HG02981 (cell line): Measurements from ENCODE around the gene MTF1.
"Not testable (repeated sequence)": the region's sequence is repeated elsewhere in the genome, so short reads cannot be mapped to it uniquely, and the experiment has no call there.

ENCODE experiments used
- ATAC-seq: cut with Tn5 transposase; IDR thresholded peaks from one replicate; pipeline ENCODE4 v1.9.1; 2021; ENCODE audit warnings: mild to moderate bottlenecking, moderate library complexity; ENCODE audit not compliant: unreplicated experiment

Gene MTF1

DNA sequence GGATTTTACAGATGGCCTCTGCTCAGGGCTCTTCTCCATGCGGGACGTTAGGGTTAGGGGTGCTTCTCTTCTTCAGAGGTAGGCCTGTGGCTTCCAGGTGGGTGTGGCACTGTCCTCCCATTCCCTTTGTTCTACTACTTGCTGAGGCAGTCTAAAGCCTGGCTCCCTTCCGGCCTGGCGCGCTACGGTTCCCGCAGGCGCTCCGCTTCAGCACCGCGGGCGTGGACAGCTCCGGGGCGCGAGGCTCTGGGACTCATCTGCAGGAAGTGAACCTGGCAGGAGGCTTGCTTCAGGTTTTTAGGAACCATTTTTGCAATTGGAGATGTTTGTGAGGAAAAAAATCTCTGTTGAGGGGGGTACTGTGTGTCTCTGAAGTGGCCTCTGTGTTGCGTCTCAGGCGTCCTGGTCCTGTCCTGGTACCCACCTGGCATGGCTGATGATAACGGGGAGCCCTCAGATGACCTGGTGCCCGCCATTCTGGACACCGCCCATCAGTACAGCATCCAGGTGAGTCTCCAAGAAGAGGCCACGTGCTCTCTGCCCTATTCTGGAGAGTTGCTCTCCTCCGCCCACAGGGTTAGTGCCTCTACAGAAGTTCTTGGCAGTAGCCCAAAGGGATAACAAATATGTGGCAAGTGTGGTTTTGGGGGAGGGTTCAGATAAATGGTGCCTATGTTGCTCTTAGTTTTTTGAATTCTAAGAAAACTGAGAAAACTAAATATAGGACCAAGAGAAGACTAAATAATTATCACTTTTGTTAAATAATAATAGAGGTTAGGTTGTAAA, 63.9 kb downstream of the MTF1 start:
- no peak for ATAC-seq

DNA sequence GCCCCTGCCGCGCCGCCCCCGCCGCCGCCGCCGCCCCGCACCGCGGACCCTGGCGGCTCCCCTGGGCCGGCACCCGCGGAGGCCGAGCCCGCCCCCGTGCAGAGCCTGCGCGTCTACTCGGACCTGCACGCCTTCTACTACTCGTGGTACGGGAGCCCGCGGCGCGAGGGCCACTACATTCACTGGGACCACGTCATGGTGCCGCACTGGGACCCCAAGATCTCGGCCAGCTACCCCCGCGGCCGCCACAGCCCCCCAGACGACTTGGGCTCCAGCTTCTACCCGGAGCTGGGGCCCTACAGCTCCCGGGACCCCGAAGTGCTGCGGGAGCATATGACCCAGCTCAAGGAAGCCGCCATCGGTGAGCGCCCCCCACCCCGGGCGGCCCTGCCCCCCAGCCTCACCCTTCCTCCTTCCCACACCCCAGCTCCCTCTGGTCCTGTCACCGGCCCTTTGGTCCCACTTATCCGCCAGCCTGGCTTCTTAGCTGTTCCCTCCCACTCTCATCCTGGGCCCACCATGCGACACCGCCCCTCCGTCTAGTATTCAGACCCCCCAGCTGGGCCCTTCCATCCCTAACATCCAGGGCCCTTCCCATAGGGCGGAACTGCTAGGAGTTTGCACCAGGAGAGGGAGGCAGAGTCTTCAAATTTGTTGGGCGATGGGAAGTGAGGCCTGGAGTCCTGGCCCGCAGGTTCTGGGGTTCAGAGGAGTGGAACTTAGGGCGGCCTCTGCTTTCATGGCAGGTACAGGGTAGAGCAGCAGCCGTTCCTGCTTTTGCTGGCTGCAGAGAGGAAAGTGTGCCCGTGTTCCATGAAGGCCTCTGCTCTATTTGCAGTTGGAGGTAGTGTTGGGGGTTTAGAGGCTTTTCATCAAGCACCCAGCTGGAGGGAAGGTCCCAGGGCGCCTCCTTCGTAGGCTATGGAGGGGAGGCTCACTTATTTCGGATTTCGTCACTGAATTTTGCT, 64.7 kb downstream of the MTF1 start:
- ATAC-seq = no peak

DNA sequence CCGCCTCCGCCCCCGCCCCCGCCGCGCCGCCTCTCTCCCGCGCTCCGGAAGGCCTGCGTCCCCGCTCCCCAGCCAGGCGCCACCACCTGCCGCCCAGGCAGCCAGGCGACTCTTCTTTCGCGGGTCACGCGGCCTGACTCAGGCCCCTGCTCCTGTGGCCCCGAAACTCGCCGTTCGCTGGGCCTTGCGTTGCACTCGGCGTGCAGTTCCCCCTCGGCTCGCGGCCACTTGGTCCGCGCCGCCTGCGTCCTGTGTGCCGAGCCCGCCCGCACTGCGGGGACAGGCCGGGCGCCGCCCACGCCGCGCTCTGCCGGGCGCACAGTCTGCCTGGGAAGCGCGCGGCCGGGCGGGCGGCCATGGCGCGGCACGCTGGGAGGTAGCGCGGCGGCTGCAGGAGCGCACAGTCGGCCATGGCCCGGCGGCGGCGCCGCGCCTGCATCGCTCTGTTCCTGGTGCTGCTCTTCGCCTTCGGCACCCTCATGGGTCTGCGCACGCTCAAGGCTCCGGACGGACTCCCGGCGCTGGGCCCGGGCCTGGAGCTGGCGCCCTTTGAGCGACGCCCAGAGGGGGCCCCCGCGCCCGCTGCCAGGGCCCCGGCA, 65.5 kb downstream of the MTF1 start, which contains the start of gene MANEAL:
MANEAL (plus strand) TSS at position 75 of the 599 bp plus-strand sequence; CDS start at position 411, 336 bp downstream.
- no peak for ATAC-seq

DNA sequence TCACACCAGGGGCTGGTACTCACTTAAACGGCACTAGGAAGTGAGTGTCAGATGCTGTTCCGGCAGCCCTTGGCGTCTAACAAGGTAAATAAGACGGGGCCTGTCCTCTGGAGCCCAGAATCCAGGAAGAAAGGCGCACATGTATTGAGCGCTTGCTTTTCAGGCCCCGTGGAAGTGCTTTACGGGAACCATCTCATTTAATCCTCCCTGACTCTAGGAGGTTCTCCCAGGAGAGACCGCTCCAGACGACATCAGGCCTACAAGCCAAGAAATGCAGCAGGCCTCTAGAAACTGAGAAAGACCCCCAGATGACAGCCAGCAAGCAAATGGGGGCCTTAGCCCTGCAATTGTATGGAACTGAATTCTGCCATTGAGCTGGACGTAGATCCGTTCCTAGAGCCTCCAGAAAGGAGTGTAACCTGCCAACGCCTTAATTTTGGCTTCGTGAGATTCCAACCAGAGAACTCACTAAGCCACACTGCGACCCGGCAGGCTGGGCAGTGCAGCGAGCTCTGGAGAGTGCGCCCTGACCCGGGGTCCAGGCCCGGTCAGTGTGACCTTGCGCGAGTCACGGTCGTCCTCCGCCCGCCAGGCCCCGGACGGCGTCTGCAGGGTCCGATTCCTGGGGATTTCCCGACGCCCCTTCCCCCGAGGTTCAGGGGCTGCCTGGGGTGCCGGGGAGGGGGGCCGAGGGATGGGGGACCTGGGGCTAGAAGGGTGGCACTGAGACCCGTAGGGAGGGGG, 66.3 kb downstream of the MTF1 start:
- ATAC-seq = no peak

DNA sequence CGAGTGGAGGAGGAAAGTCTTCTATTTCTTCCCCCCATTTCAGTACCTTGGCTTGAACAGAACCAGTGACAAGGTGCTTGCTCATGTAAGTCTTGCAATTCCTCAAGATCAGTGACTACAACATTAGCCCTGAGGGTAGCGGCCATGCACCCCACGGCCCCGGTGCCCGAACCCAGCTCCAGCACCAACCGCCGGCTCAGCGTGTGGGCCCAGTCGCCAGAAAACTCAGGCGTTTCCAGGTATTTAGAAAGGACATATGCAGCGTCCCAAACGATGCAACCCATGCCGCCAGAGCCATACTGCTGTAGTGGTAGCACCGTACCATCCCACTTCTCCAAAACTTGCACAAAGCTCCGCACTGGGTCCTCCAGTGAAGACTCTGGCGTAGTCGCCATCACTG, 76.9 kb downstream of the MTF1 start:
- ATAC-seq = no peak

DNA sequence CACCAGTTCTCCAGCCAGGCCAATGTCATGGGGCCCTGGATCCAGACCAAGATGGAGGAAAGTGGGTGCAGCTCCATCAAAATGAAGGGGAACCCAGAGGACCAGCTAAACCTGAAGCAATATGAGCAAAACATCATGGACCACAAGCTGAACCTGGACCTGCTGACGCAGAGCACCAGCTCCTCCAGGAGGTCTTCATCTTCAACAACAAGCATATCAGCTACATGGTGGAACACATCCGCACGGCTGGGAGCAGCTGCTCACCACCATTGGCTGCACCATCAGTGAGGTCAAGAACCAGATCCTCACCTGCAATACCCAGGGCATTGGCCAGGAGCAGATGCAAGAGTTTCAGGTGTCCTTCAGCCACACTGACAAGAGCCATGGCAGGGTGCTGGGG, 80.7 kb downstream of the MTF1 start:
- ATAC-seq = no peak

DNA sequence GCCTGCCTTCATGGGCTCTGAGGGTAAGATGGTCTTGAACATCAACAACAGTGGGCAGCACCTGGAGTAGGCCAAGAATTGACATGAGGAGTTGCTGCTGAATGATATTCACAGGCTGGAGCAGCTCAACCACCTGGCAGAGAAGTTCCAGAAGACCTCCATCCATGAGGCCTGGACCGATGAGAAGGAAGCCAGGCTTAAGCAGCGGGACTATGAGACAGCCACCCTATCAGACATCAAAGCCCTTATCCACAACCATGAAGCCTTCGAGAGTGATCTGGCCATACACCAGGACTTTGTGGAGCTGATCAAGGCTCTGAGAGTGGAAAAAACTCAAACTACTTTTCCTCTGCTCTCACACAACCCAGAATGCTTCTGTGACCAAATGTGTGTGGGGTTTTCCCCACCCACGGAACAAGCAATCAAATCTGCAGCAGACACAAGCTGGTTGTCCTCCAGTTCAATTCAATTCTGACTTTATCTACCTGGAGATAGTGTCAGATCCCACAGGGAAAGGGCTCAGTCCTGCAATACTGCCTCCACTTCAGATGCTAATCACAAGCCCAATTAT, 82.4 kb downstream of the MTF1 start:
- ATAC-seq = no peak

DNA sequence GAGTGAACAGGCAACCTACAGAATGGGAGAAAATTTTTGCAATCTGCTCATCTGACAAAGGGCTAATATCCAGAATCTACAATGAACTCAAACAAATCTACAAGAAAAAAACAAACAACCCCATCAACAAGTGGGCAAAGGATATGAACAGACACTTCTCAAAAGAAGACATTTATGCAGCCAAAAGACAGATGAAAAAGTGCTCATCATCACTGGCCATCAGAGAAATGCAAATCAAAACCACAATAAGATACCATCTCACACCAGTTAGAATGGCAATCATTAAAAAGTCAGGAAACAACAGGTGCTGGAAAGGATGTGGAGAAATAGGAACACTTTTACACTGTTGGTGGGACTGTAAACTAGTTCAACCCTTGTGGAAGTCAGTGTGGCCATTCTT, 88.0 kb downstream of the MTF1 start:
- not testable (repeated sequence) for ATAC-seq

DNA sequence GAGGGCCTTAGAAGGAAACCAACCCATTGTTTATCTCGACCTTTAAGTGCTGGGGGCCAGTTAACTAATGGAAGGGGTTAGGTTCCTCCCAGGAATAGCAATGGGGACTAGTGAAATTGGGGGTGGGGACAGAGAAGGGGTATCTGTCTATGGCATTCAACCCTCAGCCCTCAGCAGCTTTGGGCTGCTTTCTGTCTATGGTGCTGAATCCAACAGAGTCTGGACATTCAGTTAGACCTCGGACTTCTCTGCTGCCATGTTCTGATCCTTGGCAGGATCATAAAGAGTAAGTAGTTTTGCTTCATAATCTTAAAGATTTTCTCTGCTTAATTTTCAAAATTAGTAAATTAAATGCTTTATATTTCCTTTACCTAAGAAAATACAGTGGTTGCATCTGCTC, 91.9 kb downstream of the MTF1 start:
- ATAC-seq = no peak

DNA sequence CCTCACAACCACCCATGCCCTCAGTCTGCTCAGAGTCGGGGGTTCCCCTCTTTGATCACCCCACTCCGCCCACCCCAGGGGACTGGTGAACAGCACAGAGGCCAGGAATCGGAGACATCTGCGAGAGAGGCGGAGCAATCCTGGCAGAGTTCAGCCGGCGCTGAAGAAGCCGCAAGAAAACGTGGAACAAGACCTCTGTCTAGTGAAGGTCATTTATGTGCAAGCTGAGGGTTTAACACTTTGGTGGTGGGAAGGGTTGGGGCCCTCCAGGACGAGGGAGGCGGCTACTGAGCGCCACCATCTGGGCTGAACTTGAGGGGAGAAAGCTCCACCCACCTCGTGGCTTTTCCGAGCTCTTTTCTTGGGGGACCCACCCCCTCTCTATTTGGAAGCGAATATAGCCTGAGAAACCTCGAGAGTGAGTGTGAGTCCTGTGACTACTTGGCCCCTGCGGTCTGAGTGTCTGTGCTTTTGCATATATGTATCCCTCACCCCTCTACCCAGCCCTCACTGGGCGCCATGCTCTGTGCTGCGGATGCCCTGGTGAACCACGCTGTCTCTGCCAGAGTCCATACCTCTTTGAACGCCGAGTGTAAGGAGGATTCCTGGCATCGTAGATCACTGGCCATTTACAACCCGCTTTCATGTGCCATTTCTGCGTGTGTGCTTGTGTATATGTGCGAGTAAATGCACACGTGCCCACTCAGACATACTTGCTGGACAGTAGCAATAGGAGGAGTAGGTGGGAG, 93.3 kb downstream of the MTF1 start:
- ATAC-seq = no peak

DNA sequence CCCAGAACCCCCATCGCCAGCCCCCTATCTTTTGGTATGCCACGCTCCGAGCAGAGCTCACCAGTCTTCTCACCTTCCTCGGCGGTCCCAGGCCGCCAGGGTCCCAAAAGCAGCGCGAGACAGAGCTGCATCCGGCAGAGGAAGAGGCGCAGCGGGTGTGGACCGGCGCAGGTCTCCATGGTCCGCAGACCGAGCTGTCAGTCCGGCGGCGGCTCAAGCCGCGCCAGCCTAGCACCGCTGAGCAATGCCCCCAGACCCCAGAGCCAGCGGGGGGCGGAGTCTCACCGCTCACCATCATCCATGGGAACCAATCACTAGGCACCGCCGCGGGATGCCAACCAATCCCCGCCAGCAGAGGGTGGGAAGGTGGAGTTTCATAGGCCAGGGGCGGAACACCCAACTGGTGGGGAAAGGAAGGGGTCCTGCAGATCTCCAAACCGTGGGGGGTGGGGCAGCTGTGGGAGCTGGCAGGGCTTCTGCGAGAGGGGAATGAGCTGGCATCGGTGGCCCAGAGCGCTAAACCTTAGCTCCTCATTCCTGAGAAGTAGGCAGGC, 94.4 kb downstream of the MTF1 start, which contains the start of gene EPHA10:
EPHA10 (minus strand) TSS at position 233 of the 554 bp plus-strand sequence; CDS start at position 179, 54 bp downstream.
- ATAC-seq = no peak

DNA sequence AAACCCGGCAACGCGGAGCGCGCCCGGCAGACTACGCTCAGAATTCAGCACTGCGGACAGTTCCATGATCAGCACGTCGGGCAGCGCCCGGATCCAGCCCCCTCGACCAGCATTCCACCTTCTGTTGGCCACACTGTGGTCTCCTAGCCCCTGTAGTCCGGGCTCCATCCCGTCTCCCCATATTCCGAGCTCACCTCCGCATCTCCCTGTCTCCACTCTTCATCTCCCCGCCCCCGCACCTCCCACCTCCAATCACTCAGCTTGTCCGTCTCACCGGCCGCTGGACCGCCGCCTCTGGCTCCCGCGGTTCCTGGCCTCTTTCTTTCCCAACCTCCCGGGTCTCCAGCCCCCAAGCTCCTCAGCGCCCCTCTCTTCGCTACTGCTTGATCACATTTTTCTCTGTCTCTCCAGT, 95.0 kb downstream of the MTF1 start:
- no peak for ATAC-seq

DNA sequence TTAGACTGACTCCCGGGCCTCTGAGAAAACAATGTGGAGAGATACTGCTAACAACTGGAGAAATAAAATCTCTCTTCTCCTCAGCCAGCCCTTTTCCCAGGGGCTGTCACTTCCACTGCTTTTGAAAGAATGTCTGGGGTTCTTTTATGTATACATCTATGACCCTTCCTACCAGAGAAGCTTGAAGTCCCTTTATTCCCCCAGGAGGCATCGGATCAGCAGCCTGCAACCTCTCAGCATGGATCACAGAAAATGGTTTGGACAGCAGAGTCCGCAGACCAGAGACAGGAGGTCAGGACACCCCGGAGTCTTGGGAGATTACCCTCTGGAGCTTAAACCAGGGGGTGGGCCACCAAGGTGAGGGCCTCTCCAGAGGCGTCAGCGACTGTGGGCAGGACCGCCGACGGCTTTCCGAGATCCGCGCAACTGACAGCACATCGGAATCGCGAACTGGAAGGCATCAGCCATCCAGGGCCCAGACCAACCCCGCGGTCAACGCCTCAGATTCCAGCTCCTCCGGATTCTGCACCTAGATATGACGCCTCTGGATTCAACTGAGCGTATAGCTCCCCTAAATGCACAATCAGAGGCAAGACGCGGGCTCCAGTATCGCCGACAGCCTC, 95.5 kb downstream of the MTF1 start:
- ATAC-seq = no peak

DNA sequence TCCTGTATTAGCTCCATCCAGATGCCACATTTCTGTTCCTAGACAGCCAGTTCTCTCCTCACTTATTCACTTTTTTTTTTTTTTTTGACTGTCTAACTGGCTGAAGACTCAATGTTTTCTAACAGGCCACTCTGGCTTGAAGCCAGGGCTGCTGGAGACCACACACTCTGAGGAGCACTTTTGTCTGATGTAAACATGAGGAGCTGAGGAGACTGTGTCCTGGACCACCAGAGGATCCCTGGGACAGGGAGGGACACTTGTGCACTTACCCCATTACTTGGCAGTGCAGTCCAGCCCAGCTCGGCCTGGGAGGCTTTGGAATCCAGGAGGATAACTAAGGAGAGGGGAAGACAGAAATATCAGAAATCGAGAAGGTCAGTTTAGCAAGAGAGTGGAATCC, 96.9 kb downstream of the MTF1 start:
- ATAC-seq = no peak

DNA sequence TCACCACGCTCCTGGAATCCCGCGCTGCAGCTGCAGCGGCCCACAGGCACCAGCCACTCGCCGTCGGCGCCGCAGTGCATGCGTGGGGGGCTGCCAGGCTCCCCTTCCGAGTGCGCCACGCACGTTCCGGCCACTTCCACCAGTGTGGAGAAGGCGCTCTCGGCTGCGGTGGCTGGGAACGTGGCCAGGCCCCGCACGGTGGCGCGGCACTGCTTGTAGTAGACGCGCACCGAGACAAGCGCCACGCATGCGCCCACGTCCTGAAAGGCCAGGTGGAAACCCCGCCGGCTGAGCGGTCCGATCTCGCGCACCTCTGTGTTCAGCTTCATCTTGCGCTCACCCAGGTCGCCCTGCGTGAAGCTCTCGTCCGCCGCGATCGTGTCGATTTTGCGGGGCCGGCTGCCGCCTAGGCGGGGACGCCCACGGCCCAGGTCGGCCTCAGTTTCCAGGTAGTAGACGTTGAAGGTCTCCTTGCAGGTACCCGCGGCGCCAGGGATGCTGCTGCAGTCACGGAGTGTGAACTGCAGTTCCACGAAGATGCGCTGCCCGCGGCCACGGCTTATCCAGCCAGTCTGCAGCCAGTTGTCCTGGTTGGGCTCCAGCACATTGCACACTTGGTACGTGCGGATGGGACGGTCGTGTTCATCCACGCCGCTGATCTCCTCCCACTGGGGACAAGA, 97.8 kb downstream of the MTF1 start:
- ATAC-seq = no peak
